ENCODE measurements around the gene REV1. TPM values are rescaled to one million over a fixed set of nuclear protein-coding genes. Genes with fewer than 3 reads are reported as not detected.

REV1 gene
- total and polyA plus RNA-seq, 2 of the 13 experiments (the other 11 are each of a cell fraction or from before 2014, with no cell fraction given), result 49.1 to 71.8 TPM

DNA sequence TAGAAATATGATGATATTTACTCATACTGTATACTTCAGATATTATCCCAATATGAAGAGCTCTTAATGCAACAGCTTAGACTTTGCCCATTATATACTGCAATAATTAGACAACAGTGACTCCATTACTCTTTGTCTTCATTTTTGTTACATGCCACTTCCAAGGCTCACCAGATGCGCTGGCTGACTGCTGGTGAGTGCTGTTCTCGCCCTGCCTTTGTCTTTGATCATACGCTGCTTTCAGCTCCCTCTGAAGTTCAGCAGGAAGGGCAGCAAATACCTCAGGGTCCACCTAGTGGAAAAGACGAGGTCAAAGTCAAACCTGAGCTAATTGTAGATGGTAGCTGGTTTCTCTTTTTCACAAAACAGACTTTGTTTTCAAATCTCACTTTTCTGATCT is 86.3 kb downstream of the REV1 start (continued):
- TF ChIP-seq NR2F1 (CRISPR knock-in tag; IDR thresholded peaks at IDR 0.05) (0 out of 4 replicates have a peak, but pooled peaks of 1 of the 2 experiments have one; percentile 15), ZNF460 (CRISPR knock-in tag; IDR thresholded peaks at IDR 0.05; ENCODE audit: borderline replicate concordance) (no peak), POLR2A (IDR thresholded peaks at IDR 0.05; ENCODE audit: insufficient read depth in 1 of 2, low read depth in 2 of 2, low read length in 2 of 2) (0 out of 4 replicates have a peak, but pooled peaks of 1 of the 2 experiments have one; percentile 15), TBX3 (IDR thresholded peaks at IDR 0.05; ENCODE audit: borderline replicate concordance) (no peak), ZNF724P (CRISPR knock-in tag; IDR thresholded peaks at IDR 0.05; ENCODE audit: borderline replicate concordance) (no peak), KAT8 (CRISPR knock-in tag; IDR thresholded peaks at IDR 0.05) (peak; percentile 55; the same call in 1 of the 2 replicates), CC2D1A (CRISPR knock-in tag; IDR thresholded peaks at IDR 0.05) (no peak), BCL6 (CRISPR knock-in tag; IDR thresholded peaks at IDR 0.05) (peak; percentile 35; the same call in 1 of the 2 replicates), NCOA1 (CRISPR knock-in tag; IDR thresholded peaks at IDR 0.05) (no peak), TMF1 (CRISPR knock-in tag; IDR thresholded peaks at IDR 0.05; ENCODE audit: low read depth) (no peak), KLF13 (CRISPR knock-in tag; IDR thresholded peaks at IDR 0.05) (no peak), MAF1 (CRISPR knock-in tag; IDR thresholded peaks at IDR 0.05; ENCODE audit: borderline replicate concordance) (no peak), MATR3 (CRISPR knock-in tag; IDR thresholded peaks at IDR 0.05) (no peak), ATF7 (IDR thresholded peaks at IDR 0.05) (no peak), ATF7 (CRISPR knock-in tag; IDR thresholded peaks at IDR 0.05) (no peak), HNF4G (IDR thresholded peaks at IDR 0.05; ENCODE audit: borderline replicate concordance, low read depth, low read length) (peak; percentile 61), HNF4G (CRISPR knock-in tag; IDR thresholded peaks at IDR 0.05; ENCODE audit: borderline replicate concordance, low read depth) (no peak), ZNF713 (CRISPR knock-in tag; IDR thresholded peaks at IDR 0.05) (no peak), HNRNPH1 (optimal IDR thresholded peaks at IDR 0.05; ENCODE audit: low read depth, low read length) (no peak), ZFP90 (CRISPR knock-in tag; IDR thresholded peaks at IDR 0.05; ENCODE audit: borderline replicate concordance) (0 out of 2 replicates have a peak, but pooled peaks have one; percentile 42), TEAD3 (CRISPR knock-in tag; optimal IDR thresholded peaks at IDR 0.05; ENCODE audit: borderline replicate concordance) (peak; percentile 91), PHF20 (CRISPR knock-in tag; IDR thresholded peaks at IDR 0.05) (no peak), ZSCAN22 (CRISPR knock-in tag; IDR thresholded peaks at IDR 0.05) (no peak), SP140L (CRISPR knock-in tag; IDR thresholded peaks at IDR 0.05; ENCODE audit: borderline replicate concordance) (no peak), EEA1 (CRISPR knock-in tag; IDR thresholded peaks at IDR 0.05; ENCODE audit: borderline replicate concordance) (no peak)
- TF ChIP-seq, protein P1, sequence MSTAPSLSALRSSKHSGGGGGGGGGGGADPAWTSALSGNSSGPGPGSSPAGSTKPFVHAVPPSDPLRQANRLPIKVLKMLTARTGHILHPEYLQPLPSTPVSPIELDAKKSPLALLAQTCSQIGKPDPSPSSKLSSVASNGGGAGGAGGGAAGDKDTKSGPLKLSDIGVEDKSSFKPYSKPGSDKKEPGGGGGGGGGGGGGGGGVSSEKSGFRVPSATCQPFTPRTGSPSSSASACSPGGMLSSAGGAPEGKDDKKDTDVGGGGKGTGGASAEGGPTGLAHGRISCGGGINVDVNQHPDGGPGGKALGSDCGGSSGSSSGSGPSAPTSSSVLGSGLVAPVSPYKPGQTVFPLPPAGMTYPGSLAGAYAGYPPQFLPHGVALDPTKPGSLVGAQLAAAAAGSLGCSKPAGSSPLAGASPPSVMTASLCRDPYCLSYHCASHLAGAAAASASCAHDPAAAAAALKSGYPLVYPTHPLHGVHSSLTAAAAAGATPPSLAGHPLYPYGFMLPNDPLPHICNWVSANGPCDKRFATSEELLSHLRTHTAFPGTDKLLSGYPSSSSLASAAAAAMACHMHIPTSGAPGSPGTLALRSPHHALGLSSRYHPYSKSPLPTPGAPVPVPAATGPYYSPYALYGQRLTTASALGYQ (CRISPR knock-in tag; IDR thresholded peaks at IDR 0.05), result no peak
- TF ChIP-seq, protein P2, sequence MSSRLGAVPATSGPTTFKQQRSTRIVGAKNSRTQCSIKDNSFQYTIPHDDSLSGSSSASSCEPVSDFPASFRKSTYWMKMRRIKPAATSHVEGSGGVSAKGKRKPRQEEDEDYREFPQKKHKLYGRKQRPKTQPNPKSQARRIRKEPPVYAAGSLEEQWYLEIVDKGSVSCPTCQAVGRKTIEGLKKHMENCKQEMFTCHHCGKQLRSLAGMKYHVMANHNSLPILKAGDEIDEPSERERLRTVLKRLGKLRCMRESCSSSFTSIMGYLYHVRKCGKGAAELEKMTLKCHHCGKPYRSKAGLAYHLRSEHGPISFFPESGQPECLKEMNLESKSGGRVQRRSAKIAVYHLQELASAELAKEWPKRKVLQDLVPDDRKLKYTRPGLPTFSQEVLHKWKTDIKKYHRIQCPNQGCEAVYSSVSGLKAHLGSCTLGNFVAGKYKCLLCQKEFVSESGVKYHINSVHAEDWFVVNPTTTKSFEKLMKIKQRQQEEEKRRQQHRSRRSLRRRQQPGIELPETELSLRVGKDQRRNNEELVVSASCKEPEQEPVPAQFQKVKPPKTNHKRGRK (CRISPR knock-in tag; IDR thresholded peaks at IDR 0.05), result no peak
